ENCODE data around the gene KLHL3. TPM values are rescaled to one million over a fixed set of nuclear protein-coding genes. Genes with fewer than 3 reads are reported as not detected.

KLHL3 gene
- total and polyA plus RNA-seq, 12 donors = 12.4 to 37.4 (median 23.7) TPM

GRCh38 chr5:137621861-137622823 lies 113.7 kb downstream of the KLHL3 start:
- intact Hi-C loops (cut with DNase I) = loop anchor here in 1 of 10 donors (10.0 kb wide), 1 partner anchor 123 kb away; no protein-coding TSS in a partner anchor
- H3K9me3 ChIP-seq = no peaks in the 10 kb centered on the region
- peak overlapping the region; percentile 48 to 93 (median 84) for H3K27ac ChIP-seq
- peaks cover 7 to 68% (median 46%) of the 10 kb centered on the region in 9 donors for H3K4me1 ChIP-seq
- ATAC-seq (peak; percentile 78 to 92 (median 88)), DNase-seq (peak; percentile 44 to 77)
- no peak overlapping the region for H3K4me3 ChIP-seq
- H3K27me3 ChIP-seq = no peaks in the 10 kb centered on the region
- WGBS, 2 donors = 44 to 61% methylated on average over 10 of the region's 10 CpGs
- H3K36me3 ChIP-seq = peaks cover 0 to 53% (median 0%) of the 10 kb centered on the region in 9 donors
- TF ChIP-seq, protein P1, sequence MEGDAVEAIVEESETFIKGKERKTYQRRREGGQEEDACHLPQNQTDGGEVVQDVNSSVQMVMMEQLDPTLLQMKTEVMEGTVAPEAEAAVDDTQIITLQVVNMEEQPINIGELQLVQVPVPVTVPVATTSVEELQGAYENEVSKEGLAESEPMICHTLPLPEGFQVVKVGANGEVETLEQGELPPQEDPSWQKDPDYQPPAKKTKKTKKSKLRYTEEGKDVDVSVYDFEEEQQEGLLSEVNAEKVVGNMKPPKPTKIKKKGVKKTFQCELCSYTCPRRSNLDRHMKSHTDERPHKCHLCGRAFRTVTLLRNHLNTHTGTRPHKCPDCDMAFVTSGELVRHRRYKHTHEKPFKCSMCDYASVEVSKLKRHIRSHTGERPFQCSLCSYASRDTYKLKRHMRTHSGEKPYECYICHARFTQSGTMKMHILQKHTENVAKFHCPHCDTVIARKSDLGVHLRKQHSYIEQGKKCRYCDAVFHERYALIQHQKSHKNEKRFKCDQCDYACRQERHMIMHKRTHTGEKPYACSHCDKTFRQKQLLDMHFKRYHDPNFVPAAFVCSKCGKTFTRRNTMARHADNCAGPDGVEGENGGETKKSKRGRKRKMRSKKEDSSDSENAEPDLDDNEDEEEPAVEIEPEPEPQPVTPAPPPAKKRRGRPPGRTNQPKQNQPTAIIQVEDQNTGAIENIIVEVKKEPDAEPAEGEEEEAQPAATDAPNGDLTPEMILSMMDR (IDR thresholded peaks at IDR 0.05) = no peak

GRCh38 chr5:137621306-137621705 lies 114.6 kb downstream of the KLHL3 start:
- H3K36me3 ChIP-seq = peaks cover 0 to 55% (median 0%) of the 10 kb centered on the region in 9 donors
- WGBS, 2 donors = 60 to 69% methylated on average over 3 of the region's 3 CpGs
- TF ChIP-seq, protein P1 (IDR thresholded peaks at IDR 0.05) = no peak
- peak overlapping the region; percentile 48 to 93 (median 84) for H3K27ac ChIP-seq
- no peaks in the 10 kb centered on the region for H3K27me3 ChIP-seq
- ATAC-seq = peak in 3 of 8 donors; percentile 4 to 25 (median 23)
- no peak for DNase-seq
- peaks cover 7 to 68% (median 46%) of the 10 kb centered on the region in 9 donors for H3K4me1 ChIP-seq
- H3K9me3 ChIP-seq = no peaks in the 10 kb centered on the region
- H3K4me3 ChIP-seq = no peak overlapping the region
- intact Hi-C loops (cut with DNase I) = loop anchor here in 1 of 10 donors (10.0 kb wide), 1 partner anchor 123 kb away; no protein-coding TSS in a partner anchor

- Histone ChIP-seq H3K4me1 (peaks cover 7 to 55% (median 43%) of the 10 kb centered on the region in 9 donors), H3K4me3 (no peak overlapping the region)
Observed at GRCh38 chr5:137619191-137619870, 116.6 kb downstream of the KLHL3 start.

More at GRCh38 chr5:137619191-137619870, 116.6 kb downstream of the KLHL3 start:
- Histone ChIP-seq H3K9me3 (no peaks in the 10 kb centered on the region), H3K27me3 (no peaks in the 10 kb centered on the region), H3K36me3 (peaks cover 0 to 38% (median 0%) of the 10 kb centered on the region in 9 donors), H3K27ac (peak overlapping the region in 2 of 10 donors; percentile 43 to 46)
- WGBS, 2 donors = 31 to 45% methylated on average over 12 of the region's 12 CpGs
- intact Hi-C loops (cut with DNase I) = no loop called here
- TF ChIP-seq, protein P1 (IDR thresholded peaks at IDR 0.05) = no peak
- DNase-seq (peak; percentile 75 to 76), ATAC-seq (peak in 7 of 8 donors; percentile 19 to 51 (median 32))

Data from heart right ventricle (tissue), 16 donors.